GM18909 (cell line): ENCODE results near the gene GAGE10.
"Not testable (repeated sequence)": the region's sequence is repeated elsewhere in the genome, so short reads cannot be mapped to it uniquely, and the experiment has no call there.

ENCODE experiments used
- ATAC-seq: cut with Tn5 transposase; IDR thresholded peaks from one replicate; pipeline ENCODE4 v1.9.1; 2021; ENCODE audit warnings: mild to moderate bottlenecking; ENCODE audit not compliant: unreplicated experiment, poor library complexity

Gene GAGE10

DNA sequence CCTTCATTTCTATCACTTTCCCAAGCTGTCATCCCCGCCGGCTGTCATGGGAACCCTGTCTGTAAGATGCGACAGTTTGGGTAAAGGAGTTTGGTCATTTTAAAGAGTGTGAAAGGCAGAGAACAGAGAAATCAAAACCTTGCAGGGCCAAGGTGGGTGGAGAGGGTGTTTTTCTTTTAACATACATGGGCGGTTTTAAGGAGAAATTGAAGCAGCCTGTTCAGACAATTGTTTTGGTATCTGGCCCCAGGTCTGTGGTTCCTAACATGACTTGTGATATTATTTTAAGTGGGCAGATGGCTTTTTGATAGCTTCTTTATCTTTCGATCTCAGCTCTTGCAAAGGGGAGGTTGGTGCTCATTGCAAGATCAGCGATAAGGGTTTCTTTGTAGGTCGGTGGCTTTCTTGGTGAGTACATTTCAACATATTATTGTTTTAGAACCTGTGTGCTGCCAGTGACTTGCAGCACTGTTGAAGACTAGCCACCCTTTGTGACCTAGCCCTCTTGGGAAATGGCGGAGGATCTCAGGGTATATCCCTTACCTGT is 30.2 kb upstream of the GAGE10 start:
- no peak for ATAC-seq

DNA sequence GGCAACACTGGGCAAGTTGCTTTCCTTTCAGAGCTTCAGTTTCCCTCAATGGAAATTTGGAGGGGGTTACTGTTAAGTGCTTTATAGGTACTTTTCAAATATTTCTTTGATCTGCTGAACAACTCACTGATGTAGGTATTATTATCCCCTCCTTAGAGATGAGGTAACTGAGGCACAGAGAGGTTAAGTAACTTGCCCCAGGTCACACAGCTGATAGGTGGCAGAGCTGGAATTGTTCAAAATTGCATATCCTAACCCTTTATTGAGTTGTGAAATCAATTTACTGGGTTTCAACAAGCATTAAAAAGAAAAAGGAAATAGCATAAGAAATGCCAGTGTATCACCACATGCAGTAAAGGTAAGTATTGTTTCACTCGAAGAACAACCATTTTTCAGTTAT is 27.2 kb upstream of the GAGE10 start:
- ATAC-seq, result no peak

DNA sequence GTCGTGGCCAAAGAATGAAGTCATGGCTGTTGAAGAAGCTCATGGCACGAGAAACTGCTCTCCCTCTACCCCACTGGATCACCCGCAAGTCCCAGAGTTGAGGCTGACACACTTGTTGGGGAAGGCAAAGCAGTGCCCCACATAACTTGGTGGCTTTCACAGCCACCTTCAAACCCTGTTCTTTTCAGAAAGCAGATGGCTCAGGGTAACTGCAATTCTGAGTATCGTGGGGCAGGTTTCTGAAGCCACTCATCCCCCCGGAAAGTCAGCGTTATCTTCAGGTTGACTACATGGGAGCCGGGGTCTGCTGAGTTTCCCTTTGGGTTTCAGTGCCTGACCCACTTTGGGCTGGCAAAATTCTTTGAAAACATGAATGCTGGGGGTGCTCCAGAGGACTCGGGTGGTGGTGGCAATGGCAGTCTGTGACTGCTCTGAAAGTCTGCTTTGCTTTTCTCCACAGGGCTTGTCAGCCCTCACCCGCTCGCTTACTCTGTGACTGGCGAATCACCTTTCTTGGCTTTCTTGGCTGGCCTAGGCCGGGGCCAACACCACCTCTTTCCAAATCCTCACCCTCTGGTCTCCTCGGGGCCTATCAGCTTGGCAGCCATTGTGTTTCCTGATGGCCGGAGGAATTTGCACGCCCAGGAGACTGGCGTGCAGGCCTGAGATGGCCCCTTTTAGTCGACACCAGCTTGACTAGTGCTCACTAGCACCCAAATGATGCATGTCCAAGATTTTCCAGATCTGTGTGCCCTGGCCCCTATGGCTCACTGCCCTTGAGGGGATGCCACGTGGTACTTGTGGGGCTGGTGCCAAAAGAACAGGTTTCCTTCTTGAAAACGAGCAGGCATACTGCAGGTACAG is 26.5 kb upstream of the GAGE10 start:
- ATAC-seq, result no peak

DNA sequence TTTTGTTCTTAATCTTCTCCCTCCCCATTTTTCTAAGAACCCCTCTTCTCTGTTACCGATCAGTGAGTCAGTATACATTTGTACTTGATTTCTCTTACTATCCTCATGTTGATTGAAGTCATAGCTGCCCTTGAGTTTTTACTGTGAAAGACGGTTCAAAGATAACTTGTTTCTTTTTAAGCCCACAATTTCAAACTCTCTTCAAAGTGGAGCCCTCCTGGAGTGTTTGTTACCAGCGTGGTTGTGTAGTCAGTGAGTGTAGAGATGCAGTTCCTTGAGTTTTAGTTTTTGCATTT is 26.0 kb upstream of the GAGE10 start:
- no peak for ATAC-seq

DNA sequence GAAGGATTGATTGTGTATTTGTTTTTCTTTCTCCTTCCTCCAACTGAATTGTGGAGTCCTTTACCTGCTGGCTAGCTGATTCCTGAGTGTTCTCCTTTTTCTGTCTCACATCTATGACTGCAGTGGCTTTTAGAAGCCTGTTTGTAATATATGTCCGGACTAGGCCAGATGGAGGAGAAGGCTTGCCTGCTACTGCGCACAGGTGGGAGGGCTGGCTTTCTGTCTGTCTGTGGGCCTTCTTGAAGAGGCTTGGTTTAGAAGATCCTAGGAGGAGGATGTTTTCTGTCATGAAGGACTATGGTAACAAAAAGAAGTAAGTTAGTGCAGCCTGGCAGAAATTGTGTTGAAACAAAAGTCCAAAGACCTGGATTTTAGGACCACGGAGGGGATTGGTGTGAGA is 25.4 kb upstream of the GAGE10 start:
- no peak for ATAC-seq

DNA sequence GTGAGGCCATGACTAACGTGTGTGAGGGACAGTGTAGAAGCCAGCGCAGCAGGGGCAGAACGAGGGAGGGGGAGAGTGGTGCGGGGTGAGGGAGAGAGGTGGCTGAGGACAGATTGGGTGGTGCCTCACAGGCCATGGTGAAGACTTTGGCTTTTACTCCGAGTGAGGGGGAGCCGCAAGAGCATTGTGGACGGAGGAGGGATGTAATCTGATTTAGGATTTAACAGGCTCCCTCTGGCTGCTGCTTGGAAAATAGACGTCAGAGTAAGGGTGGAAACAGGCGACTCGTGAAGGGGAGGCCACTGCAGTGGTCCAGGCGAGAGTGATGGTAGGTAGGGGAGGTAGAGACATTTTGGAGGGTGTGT is 20.8 kb upstream of the GAGE10 start:
- ATAC-seq, result no peak

DNA sequence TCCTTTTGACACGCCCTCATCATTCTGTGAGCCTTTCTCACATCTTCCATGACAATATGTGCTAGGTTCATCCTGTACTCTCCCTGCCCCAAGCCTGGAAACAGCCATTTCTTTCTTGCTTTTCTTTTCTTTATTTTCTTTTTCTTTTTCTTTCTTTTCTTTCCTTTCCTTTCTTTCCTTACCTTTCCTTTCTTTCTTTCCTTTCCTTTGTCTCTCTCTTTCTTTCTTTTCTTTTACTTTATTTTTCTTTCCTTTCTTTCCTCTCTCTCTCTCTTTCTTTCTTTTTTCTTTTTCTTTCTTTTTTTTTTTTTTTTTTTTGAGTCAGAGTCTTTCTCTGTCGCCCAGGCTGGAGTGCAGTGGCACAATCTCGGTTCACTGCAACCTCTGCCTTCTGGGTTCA is 19.2 kb upstream of the GAGE10 start:
- no peak for ATAC-seq

DNA sequence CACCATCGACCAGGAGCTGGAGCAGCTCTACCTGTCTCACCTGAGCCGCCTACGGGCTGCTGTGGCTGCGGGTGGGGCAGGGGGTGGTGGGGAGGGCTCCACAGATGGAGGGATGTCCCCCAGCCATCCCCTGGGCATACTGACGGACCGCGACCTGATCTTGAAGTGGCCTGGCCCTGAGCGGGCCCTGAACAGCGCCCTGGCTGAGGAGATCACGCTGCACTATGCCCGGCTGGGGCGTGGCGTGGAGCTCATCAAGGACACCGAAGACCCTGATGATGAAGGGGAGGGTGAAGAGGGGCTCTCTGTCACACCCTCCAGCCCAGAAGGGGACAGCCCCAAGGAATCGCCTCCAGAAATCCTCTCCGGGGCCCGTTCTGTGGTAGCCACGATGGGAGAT is 17.3 kb upstream of the GAGE10 start:
- no peak for ATAC-seq

DNA sequence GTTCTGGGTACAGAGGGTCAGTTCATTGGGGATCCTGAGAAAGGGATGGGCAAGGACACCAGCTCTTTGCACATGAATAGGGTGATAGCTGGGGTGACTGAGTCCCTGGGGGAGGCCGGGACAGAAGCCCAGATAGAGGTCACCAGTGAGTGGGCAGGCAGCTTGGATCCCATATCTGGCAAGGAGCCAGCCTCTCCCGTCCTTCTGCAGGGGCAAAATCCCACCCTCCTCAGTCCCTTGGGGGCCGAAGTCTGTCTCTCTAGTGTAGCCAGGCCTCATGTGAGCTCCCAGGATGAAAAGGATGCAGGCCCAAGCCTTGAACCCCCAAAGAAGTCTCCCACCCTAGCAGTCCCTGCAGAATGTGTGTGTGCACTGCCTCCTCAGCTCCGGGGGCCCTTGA is 16.9 kb upstream of the GAGE10 start:
- ATAC-seq, result no peak

DNA sequence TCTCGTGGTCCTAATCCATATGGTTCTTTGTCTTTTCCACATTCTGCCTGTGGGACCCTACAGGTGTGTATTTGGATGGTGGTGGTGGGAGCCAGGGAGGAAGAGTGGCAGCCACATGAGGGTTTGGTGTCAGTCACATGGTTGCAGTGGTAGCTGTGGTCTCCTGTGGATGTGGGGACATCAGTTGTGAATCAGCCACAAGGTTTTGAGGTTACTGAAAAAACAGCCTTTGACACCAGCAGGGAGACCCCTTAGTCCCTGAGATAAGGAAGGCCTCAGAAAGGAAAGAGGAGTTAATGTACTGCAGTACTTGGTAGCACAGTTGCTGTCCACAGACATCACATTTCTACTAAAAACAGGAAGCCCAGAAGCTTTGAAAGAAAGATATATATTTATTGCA is 15.8 kb upstream of the GAGE10 start:
- ATAC-seq, result no peak

DNA sequence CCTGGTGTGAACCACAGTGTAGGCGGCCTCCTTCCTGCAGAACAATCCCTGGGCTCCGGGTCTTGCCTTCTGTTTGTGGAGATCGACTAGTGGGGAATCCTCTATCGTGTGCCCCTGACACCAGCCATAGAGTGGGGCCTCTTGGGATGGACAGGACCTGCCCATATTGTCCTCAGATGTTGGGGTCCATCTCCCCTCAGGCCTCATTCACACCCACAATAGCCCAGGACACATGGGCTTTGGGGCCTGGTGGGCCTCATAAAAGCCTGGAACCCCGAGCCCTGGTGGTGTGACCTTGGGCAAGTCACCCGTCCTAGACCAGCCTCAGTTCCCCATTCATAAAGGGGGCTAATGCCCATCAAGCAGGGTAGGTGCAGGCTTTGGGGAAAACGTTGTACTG is 13.2 kb upstream of the GAGE10 start:
- no peak for ATAC-seq

DNA sequence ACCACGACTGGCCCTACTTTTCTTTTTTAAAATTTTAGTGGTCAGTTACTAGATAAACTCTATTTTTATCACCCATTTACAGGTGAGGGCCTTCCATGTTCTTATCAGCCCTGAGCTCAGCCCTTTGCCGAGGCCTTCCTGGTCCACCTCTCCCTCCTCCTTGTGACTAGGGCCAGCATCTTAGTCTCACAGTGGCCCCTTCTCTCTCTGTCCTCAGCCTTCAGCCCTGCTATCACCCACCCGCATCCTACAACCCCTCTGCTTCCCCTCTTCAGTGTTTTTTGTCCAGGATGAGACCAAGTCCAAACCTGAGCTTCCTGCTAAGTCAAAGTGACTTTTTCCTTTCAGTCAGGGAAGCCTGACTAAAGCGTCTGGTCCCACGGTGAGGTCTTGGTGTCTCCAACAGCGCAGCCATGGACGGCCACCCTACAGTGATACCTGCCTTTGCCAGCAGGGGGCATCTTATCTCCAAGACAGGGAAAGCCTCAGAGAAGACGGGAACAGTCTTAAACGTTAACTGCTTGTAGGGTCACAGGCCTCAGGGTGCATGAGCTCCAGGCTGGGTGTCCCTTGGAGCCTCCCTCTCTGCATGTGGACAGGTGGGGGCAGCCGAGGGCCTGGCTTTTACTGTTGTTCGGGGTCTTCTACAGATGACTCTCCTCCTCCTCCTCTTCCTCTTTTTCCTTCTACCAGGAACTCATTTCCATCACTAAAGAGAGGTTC is 11.7 kb upstream of the GAGE10 start:
- ATAC-seq, result peak; percentile 70

DNA sequence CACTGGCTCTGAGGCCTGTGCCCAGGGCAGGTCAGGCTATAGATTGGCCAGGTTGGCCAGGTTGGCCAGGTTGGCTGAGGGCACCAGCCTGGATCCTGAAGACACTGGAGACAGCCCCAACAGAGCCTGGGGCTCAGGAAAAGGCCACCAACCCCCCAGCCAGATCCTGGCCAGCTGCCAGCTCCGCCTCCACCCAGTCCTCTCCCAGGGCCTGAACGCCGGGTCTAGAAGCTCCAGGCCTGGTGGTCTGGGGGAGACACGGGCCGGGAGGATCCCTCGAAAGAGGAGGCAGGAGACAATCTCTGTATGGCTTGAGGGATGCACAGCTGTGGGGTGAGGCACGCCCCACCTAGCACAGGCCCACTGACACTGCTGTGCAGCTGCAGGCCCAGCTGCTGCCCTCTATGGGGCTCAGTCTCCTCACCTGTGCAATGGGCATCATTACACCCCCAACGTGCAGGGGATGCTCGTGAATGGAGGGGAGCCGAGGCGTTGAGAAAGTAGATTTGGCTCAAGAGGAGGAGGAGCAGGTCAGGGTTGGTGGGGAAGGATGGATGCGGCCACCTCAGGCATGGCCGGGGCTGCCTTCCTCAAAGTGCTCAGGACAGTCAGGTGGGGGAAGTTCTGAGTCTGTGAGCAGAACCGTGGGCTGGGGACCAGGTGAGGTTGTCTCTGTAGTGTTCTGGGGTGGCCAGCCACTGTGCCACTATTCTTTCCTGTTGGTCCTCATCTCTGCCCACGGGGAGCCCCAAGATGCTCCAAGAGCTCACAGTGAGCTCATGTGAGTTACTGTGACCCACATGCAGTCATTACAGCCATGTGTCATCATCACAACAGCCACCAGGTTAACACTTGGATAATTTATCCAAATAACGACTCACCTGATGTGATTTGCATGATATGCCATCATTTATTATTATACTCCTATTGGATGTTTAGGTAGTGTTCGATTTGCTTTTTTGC is 10.8 kb upstream of the GAGE10 start:
- no peak for ATAC-seq

DNA sequence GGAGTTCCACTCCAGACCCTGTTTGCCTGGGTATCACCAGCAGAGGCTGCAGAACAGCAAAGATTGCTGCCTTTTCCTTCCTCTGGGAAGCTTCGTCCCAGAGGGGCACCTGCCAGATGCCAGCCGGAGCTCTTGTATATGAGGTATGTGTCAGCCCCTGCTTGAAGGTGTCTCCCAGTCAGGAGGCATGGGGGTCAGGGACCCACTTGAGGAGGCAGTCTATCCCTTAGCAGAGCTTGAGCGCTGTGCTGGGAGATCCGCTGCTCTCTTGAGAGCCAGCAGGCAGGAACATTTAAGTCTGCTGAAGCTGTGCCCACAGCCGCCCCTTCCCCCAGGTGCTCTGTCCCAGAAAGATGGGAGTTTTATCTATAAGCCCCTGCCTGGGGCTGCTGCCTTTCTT is 4.2 kb upstream of the GAGE10 start:
- not testable (repeated sequence) for ATAC-seq

DNA sequence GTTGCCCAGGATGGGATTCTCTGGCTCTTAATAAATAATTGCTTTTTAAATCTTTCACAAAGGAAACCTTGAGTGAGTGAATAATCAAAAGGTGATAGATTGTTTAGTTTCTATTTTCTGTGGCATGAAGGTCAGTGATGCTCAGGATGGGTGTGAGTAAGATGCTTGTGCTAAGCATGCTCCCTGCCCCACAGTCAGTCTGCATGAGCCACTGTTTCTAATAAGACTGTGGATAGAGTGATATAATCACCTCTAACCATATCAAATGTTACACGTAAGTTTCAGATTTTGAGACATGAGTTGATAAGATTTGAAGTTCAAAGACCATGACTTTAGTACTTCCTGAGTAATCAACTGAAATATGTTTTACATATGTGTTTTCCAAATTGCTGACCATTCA is 2.7 kb upstream of the GAGE10 start:
- ATAC-seq, result no peak

DNA sequence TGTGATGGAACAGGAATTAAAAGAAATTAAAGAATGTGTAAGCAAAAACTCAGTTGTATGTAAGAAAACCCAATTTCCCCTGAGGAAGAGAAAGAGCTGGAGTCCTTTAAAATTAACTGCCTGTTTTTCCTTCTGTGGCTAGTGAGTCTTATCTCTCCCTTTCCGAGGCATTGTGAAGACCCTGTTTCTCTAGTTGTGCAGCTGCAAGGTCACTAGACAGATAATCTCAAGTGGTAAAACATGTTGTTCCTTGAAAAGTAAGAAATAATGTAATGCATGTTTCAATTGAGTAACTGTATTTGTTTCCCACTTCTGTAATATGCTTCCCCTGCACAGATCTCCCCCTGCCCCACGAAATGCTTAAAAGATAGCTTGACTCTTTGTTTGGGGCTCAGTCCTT is 4.3 kb downstream of the GAGE10 start:
- ATAC-seq, result not testable (repeated sequence)

DNA sequence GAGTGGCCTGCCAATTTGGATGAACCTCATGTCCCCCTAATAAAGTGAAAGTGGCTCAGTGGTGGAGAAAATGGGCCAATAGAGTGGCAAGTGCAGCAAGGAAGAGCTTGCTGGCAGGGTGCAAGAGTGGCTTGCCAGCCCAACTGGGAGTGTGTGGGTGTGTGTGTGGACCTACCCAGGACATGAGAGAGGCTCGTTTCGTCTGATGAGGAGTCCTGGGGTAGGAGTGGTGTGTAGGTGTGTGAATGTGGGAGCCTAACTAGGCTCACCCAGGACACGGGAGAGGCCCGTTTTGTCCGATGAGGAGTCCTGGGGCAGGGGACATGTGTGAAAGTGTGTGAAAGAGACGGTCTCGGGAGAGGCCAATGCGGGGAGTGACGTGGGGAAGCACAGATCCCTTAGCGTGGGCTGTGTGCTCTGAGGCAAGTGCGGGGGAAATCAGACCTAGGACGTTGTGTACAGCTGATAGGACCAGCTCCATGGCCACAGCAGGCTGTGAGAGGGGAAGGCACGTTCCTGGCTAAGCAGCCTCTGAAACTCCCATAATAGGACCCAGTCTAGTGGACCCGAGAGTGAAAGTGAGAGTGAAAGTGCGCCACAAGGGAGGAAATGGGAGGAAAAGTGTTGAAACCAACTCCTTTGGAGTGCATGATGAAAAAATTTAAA is 5.3 kb downstream of the GAGE10 start:
- ATAC-seq, result no peak

DNA sequence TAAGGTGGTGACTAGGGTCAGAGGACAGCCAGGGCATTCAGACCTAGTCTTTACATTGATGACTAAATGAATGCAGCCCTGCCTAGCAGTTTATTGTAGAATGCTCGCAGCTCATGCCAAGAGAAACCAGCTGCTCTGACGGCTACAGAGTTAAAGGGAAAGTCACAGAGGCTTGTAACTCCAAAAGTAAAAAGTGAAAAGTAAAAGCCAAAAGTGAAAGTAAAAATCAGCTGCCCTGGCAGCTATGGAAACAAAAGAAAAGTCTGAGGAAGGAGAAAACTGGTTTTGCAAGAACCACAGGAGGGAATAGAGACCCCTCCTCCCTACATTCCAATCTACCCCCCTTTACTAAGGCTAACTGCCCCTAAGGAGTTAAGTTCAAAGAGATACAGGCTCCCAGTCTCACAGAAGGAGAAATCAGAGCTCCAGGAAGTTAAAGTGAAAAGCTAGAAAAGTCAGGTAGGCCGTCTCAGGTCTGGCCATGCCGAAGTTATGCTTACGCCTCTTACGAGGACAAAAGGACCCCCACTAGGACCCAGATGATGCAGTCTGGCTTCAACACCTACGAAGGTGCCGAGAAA is 6.0 kb downstream of the GAGE10 start:
- ATAC-seq, result no peak

DNA sequence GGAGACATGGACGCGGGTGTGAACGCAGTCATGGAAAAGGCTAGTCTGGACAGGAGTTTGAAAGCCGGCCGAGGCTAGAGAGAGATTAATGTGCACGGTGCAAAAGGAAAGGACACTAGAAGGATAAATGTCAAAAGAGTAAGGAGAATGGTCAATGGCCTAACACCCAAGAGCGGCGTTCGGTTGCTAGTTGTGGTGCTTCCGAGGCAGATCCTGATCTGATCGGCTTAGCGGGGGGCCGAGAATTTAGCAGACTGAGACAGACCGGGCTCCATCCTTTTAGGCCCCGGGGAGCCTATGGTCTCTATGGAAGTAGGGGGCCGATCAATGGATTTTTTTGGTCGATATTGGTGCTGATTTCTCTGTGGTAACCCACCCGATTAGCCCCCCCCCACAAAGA is 6.9 kb downstream of the GAGE10 start:
- no peak for ATAC-seq

DNA sequence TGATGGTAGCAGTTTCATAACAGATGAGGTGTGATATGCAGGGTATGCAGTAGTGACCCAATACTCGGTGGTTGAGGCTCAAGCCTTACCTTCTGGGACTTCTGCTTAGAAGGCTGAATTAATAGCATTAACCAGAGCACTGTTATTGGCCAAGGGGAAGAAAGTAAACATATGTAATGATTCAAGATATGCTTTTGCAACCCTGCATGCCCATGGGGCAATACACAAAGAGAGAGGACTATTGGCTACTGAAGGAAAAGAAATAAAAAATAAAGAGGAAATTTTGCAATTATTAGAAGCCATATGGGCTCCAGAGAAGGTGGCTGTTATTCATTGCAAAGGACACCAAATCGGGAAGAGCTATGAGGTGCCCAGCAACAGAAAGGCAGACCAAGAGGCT is 8.7 kb downstream of the GAGE10 start:
- no peak for ATAC-seq
